ENCODE results near the gene SH3RF1.

SH3RF1 gene

DNA sequence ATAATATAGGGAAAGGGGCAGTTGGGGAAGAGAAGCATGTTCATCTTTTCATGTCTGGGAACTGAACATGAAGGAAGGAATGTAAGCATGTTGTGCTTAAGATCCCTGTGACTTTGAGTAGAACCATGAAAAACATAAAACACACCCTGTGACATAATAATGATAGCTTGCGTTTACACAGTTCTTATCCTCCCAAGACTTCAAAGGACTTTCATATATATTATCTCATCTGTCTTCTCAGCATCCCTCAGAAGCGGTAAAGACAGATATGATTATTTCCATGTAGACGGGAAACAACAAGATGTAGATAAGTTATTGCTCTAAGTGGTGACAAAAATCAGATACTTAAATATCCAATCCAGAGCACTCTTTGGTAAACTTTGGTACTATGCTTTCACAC is 3.3 kb upstream of the SH3RF1 start:
- DNase-seq = no peak

DNA sequence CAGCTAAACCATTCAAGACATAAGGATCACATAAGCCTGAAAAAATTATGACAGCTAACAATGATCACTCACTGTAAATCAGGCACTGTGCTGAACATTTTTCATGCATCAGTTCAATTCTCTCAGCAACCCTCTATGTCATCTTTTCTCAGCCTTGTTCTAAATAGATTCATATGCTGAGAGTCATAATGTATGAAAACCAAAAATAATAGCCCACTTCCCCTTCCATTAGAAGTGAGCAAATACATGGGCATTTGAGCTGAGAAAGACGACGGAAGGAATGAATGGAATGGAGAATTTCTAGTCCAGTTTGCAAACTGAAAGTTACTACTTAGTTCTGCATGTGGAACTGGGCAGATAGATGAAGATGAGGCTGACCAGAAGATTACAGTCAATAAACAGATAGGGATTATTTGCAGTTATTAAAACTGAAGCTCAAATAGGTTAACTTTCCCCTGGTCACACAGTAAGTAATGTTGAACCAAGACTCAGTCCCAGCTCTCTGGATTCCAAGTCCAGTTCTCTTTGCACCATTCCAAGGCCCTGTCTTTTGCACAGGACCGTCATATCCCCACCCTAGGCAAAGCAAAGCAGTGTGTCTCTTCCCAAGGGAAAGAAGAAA is 1.6 kb upstream of the SH3RF1 start:
- no peak for DNase-seq

DNA sequence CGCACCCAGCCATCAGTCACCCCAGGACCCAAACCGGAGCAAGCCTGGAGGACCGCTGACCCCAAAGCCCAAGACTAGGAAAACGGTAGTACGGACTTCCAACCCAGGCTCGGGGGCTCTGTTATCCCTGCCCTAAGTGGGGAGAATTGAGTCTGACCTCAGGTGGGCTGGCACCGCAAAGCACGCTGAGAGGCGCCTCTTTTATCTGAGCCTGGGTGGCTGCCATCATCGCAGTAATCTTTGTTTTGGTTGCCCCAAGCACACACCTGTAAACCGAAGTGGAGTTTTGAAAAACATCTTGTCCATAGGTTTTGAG is 894 bp upstream of the SH3RF1 start:
- DNase-seq = no peak

DNA sequence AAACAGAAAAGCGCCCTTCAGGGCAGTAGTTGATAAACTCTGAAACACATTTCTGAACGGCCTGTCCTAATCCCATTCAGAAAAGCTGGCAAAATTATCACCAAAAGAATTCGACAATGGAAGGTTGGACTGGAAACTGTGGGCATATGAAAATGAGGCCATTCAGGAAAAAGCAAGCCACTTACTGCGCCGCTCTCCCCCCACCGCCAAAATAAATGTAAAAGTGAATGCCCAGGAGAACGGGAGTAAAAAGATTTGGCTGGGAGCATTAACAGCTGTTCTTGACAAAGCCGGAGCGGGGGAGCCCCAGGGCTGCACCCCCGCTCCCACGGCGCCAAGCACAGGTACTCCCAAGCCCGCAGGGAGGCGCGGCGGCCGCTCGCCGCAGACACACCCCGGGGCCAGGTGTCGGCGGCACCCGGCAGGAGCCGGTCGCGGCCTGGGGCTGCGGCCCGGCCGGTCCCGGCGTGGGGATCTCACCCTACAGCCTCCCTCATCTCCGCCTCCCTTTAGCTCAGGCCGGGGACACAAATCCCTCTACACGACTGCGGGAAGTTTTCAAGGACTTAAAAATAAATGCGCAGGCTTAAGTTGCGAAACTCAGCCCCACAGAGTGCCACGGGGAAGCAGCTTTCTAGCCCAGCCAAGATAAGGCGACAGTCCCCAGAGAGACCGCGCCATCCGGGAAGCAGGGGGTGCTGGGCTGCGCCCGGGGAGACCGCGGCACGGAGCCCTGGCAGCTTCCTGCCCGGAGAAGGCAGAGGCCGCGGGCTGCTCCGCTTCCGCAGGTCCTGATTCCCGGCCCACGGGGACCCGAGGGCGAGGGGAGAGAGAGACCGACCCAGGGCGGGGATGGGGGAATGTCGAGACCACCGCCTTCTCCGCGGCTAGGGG is 593 bp downstream of the SH3RF1 start:
- DNase-seq = peak; percentile 6

DNA sequence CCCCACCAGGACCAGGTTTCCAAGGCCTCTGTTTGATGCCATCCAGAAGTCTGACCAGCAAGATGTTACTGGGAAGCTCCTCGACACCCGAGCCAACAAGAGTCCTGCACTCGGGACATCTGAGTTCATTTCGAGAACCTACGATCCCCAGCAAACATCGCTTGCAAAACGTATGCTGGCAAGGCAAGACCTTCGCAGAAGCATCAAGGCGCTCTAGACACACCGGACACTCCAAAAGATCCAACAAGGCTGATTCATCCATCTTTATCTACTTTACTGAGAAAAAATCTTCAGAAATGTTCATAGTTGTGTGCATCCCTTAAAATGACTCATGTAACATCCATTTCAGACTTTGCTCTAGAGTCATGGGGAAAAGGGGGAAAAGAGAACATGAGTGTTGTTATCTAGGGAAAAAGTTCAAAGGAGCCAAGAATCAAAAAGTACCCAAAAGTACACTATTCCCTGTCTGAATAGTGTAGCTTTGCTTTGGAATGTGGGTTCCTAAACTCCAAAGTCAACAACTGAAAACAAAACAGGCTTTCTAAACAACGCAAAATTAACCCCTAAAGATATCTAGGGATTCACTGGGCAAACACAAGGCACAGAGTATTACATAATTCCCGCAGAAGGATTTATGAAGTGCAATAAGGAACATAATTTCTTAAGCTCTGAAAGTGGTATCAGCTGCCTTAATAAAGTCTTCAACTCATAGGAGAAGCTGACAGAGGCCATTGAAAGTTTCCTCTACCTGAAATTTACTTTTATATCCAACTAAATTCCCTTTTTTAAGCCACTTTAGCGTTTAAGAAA is 1.6 kb downstream of the SH3RF1 start:
- no peak for DNase-seq

DNA sequence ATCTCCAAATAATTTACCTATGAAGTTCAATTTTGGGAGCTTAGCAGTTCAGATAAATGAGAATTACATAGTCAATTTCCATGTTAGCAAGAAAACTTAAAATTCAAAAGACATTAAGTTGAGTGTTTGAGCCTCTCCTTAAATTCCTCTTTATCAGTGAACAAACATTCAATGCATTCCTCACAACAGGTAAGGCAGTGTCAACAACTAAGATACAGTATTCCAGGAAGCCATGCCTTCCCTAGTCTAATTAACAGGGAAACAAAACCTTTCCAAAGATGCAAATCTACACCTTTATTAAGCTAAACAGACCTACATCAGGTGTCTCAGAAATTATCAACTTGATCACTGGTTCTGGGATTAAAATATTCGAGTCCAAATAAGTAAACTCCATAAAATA is 3.7 kb downstream of the SH3RF1 start:
- no peak for DNase-seq

DNA sequence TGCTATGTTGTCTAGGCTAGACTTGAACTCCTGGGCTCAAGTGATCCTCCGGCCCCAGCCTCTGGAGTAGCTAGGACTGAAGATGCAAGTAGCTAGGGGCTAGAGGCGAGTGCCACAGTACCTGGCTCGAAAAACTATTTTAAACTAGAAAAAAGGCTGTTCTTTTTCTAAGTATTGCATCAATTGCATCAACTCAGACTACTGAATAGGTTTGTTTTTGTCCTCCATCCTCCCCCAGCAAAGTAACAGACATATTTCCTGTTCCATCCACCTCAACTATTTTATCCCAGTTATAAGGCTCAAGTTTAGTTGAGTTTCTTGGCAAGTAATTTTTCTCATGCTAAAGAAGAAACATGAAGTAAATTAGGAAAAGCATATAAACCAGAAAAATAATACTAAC is 4.1 kb downstream of the SH3RF1 start:
- DNase-seq = no peak

GRCh38 chr4:169266081-169266480 is 4.7 kb downstream of the SH3RF1 start:
- no peak for DNase-seq

DNA sequence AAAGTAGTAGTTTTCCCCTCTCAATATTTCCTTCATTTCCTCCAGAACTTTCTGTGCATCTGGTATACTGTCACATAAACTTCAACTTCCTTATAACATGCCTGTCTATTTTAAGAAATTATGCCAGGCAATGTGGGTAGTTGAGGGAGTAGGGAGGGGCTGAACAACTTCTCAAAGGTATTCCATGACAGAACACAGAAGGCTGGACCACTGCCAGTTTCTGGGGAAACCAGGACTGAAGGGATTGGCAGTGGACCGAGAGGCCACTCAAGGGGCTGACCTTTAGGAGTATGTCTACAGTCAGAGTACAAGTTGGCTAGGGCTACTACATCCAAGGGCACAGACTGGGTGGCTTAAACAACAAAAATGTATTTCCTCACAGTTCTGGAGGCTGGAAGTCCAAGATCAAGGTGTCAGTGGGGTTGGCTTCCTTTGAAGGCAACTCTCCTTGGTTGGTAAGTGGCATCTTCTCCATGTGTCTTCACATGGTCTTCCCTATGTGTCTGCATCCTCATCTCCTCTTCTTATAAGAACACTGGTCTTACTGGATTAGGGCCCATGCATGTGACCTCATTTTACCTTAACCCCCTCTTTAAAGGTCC is 6.9 kb downstream of the SH3RF1 start:
- DNase-seq = no peak

GRCh38 chr4:169260217-169260866 is 10.4 kb downstream of the SH3RF1 start:
- no peak for DNase-seq

DNA sequence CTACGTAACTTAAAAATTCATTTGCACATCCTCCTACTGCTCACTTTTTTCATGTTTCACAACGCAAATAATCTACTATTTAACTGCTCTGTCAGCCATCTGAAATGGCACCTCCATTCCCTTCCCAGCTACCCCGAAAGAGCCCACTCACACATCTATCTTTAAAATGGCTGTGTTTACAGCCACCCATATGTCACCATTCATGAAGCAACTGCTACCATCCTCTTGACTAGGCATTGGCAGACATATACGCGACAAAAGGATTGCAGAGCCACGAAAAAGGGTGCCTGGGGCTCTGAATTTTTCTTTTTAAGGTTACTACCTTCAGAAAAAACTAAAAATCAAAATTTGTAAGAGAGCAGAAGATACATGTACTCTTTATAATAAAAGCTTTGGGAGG is 11.5 kb downstream of the SH3RF1 start:
- no peak for DNase-seq

DNA sequence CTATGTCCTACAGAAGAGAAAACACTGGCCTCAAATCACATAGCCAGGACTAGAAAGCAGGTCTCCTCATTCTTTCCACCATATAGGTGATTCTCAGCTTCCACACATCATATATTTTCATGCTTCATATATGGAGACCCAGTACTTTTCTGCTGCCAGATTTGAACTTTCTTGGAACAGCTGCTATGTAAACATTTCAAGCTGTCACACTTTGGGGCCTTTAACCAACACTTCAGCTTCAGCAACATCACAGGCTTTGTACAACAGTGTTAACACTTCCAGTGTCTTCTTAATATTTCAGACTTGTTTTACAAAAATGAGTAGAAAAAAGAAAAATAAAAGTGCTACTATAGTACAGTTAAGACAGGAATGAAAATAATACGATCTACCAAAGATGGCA is 12.6 kb downstream of the SH3RF1 start:
- no peak for DNase-seq

DNA sequence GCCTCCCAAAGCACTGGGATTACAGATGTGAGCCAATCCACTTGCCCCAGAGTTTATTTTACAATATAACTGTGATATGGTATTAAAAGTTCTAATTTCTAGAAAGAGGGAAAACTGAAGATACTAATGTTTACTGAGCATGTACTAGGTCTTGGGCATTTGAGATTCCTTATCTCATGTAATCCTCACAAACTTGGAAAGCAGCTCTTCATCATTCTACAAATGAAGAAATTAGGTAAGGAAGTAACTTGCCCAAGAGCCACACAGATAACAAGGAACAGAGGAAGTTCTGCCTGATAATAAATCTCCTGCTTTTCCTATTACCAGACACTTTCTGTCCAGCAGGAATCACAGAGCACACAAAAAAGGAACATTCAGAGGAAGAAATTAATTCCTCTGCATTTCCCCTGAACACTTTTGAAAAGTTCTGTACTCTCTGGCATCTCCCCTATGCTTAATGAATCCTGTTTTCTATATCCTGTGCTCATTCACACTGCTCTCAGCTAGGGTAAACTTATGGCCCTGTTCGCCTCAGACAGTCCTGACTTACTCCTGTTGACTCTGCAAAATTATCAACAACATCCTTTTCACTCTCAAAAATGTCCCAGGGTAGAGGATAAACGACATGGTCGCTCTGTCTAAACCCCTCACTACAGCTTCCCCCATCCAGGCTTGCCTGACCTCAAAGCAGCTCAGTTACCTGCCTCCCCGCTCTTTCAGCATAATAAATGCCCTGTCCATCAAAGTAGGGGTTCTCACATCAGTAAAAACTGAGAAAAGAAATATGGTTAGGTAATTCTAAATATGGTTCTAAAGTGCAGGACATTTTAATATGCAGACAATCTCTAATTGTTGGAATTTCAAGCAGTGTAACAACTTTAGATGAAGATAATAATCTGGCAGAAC is 13.6 kb downstream of the SH3RF1 start:
- no peak for DNase-seq

DNA sequence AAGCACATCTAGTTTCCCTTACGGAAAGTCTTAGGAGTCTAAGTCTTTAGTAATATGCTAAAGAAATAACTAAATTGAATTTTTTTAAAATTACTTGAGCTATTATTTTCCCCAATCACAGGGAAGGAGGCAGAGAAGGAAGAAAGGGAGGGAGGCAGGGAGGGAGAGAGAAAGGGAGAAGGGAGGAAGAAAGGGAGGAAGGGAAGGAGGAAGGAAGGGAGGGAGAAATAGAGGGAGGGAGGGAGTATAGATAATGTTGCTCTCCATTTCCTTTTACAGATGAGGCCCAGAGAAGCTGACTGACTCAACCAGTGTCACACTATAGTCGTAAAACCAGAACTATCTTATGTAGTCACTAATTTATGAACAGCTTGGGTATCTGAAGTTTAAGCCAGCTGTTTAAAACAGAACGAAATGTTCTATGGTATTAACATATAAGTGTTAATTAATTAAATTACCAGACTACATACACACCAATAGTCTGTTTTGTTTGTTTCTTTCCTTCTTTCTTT is 14.6 kb downstream of the SH3RF1 start:
- no peak for DNase-seq

GRCh38 chr4:169254546-169254983 is 16.2 kb downstream of the SH3RF1 start:
- DNase-seq = no peak

DNA sequence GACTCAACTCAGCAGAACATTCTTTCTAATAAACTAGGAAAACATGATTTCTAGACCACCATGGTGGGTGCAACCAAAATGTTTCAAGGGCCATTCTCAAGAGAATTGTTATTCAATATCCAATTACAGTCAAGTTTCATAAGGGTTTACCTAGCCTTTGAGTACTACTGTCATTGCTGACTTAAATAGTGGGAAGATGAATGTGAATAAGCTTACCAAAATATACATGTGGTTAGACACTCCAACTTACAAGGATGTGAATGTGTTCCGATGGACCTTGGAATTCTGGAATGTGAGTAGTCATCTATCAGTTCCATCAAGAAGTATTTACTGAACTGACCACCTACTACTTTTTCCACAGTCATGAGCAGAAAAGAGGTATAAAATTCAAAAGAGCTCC is 16.9 kb downstream of the SH3RF1 start:
- DNase-seq = no peak

DNA sequence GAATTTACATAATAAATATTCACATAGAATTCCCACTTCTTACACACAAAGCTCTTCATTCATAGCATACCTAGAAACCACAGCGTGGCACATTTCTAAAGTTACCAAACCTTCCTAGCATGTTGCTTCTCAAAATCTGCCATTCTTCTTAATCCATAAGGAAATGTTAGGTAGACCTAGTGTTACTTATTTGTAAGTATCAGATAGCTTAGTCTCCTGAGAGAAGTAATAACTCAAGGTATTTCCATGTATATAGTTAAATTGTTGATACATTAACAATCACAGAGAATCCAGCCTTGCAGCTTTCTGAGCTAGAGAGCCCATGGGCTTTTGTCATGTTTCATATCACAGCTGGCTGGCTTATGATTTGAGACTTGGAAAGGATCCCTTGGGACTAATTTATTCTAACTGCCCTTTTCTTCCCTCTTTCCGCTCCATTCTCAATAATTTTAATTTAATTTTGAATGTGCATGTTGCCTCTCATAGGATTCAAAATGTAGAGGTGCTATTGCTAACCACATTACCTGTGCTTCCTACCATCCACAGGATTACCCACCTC is 17.6 kb downstream of the SH3RF1 start:
- DNase-seq = no peak

DNA sequence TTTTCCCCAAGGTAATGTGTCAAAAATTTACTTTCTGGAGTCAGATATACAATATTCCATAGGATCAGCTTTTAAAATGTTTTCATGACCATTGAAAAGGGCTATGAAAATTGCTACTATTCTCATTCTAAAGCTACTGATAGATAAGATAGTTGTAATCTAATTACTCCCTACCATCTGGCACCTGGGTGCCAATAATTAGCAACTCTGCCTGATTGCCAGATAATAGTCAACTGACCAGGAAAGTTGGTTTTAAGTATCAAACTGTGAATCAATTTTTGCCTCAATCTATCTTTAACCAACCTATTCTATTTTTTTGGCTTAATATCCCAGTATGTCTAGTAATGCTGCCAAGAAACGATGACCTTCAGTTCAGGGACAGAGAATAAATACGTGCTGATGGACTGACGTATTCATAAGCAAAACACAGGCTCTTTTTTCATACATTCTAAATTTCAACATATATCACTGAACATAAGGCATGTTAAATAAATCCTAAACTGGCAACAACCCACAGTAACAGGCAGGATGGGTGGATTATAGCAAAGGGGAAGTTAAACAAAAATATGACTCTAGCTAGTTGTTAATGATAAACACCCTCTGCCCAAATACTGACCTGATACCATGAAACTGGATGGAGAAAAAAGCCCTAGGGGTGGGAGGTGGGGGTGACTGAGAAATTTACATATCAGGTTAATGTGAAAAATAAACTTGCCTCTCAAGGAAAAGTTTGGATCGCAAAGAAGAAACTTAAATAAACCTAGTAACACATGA is 18.2 kb downstream of the SH3RF1 start:
- DNase-seq = no peak

DNA sequence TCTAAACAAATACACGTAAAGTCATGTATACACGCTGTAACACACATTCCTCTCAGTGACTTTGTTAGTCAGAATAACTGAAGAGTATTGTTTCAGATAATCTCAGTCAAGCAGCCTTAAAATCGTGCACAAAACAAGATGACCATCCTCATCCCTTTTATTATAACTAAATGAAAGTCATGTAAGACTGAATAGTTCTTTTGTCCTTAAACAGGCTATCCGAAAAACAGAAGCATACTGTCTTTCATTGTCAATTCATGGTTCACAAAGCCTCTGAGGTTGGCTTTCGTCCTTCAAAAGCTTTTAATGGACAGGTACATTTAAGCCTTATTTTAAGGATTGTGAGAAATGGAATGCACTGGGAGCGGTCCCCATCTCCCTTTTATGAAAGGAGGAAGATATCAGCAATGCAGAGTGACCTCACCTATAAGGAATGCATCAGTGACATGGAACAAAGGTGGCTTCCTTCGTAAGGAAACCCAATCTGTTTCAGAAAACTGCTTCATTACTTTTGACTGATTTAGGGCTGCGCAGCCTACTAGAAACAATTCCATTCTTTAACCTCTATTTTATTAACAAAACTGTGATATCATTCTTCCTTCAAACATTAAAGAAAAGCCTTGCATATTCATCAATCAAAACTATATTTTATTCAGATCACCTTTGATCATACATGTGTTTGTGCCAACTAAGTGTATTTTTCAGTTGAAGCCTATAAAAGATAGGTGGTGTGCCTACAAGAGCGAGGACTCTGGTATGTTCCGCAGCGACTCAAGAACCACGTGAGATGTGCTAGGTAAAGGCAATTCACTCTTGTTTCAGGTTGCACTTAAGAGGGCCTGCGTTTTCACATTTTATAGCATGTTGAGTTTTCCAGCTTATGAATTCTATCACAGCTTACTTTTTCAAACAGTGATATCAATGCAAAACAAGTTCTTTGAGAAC is 19.2 kb downstream of the SH3RF1 start:
- no peak for DNase-seq

Data from stimulated activated CD4-positive, alpha-beta T cell treated with anti-CD3 and anti-CD28 coated beads, Interleukin-12 subunit alpha, Interleukin-12 subunit beta, amount 100 ng/mL, for 4 hours (primary cell).